HepG2 (cell line): ENCODE results near the gene ABTB2. TPM values are rescaled to one million over a fixed set of nuclear protein-coding genes. Genes with fewer than 3 reads are reported as not detected.

Experiments used
- AGO1 ChIP-seq: fragments of 200-400 bp; formaldehyde crosslinking; IDR thresholded peaks from 2 replicates; pipeline ENCODE4 v1.6.1; 2017; ENCODE audit warnings: mild to moderate bottlenecking, low read depth, low read length, moderate library complexity; ENCODE audit not compliant: poor library complexity, severe bottlenecking
- BCL6 ChIP-seq: IDR thresholded peaks from 2 replicates; pipeline ENCODE4 v1.6.1; 2016; ENCODE audit warnings: missing genetic modification reagents, missing compliant biosample characterization
- BRCA1 ChIP-seq: sonication (generic); formaldehyde crosslinking; IDR thresholded peaks from 2 replicates; pipeline ENCODE4 v1.4.0; 2020; ENCODE audit warnings: missing genetic modification reagents
- CEBPB ChIP-seq: IDR thresholded peaks from 2 replicates; pipeline ENCODE4 v1.6.1; 2011; ENCODE audit warnings: low read depth, low read length, improper control_type of control experiment, borderline replicate concordance
- CEBPG ChIP-seq: IDR thresholded peaks from 2 replicates; pipeline ENCODE4 v1.6.1; 2016
- E2F5 ChIP-seq: sonication (generic); formaldehyde crosslinking; conservative IDR thresholded peaks from 2 replicates; pipeline ENCODE4 v1.4.0; 2020; ENCODE audit warnings: missing genetic modification reagents
- FOXA1 ChIP-seq, 2 experiments: fragments of 450-650 bp in 1 of 2; sonication (generic) in 1 of 2; formaldehyde crosslinking in 1 of 2; IDR thresholded peaks; 2 replicates each; pipeline versions ENCODE4 v1.4.0 to v1.6.1; 2016 to 2020; ENCODE audit warnings: missing genetic modification reagents in 1 of 2
- HINFP ChIP-seq: sonication (generic); formaldehyde crosslinking; IDR thresholded peaks from 2 replicates; pipeline ENCODE4 v1.4.0; 2020; ENCODE audit warnings: low read depth, mild to moderate bottlenecking, missing genetic modification reagents
- HNRNPUL1 ChIP-seq: fragments of 200-400 bp; formaldehyde crosslinking; IDR thresholded peaks from 2 replicates; pipeline ENCODE4 v1.6.1; 2017; ENCODE audit warnings: low read depth, mild to moderate bottlenecking, low read length, moderate library complexity
- JARID2 ChIP-seq: sonication (generic); formaldehyde crosslinking; IDR thresholded peaks from 2 replicates; pipeline ENCODE4 v1.8.1; 2023; ENCODE audit warnings: missing genetic modification reagents, inconsistent platforms; ENCODE audit not compliant: insufficient replicate concordance
- MEF2D ChIP-seq: sonication (generic); formaldehyde crosslinking; IDR thresholded peaks from 2 replicates; pipeline ENCODE4 v1.5.1; 2020; ENCODE audit warnings: mild to moderate bottlenecking, missing genetic modification reagents
- MEIS2 ChIP-seq: sonication (generic); formaldehyde crosslinking; IDR thresholded peaks from 2 replicates; pipeline ENCODE4 v1.9.0; 2021; ENCODE audit warnings: mild to moderate bottlenecking, missing genetic modification reagents
- PRDM10 ChIP-seq: sonication (generic); formaldehyde crosslinking; IDR thresholded peaks from 2 replicates; pipeline ENCODE4 v1.4.0; 2020; ENCODE audit warnings: low read depth, missing genetic modification reagents
- SMC3 ChIP-seq: IDR thresholded peaks from 2 replicates; pipeline ENCODE4 v1.6.1; 2011; ENCODE audit warnings: low read length, improper control_type of control experiment
- ZNF44 ChIP-seq: sonication (generic); formaldehyde crosslinking; IDR thresholded peaks from 2 replicates; pipeline ENCODE4 v1.5.1; 2020; ENCODE audit warnings: mild to moderate bottlenecking, missing genetic modification reagents
- ZNF510 ChIP-seq: sonication (generic); formaldehyde crosslinking; IDR thresholded peaks from 2 replicates; pipeline ENCODE4 v1.4.0; 2020; ENCODE audit warnings: low read depth, mild to moderate bottlenecking, missing genetic modification reagents
- polyA plus RNA-seq, 8 experiments: library from polyadenylated mRNA; depleted of rRNA in 3 of 8; stranded (reverse) in 7 of 8; unstranded in 1 of 8; fragments of >200 nt; fragmentation: Illumina TruSeq in 4 of 8; extraction: Trizol in 4 of 8; gene quantifications; 2 replicates each; pipeline versions ENCODE4 v1.2.1 to v1.2.3, GENCODE V29; 2011 to 2016; ENCODE audit warnings: low read depth in 4 of 8, missing spikeins in 1 of 8, mixed read lengths in 1 of 8; ENCODE audit not compliant: insufficient read depth in 1 of 8
- total RNA-seq, 5 experiments: library from RNA; depleted of rRNA; stranded (reverse); fragments of >200 nt; fragmentation: Illumina TruSeq; extraction: Trizol; gene quantifications; 2 replicates each; pipeline ENCODE4 v1.2.3, GENCODE V29; 2016; ENCODE audit warnings: low read depth in 1 of 5

ABTB2 gene
- total and polyA plus RNA-seq, 2 of the 13 experiments (the other 11 are each of a cell fraction or from before 2014, with no cell fraction given), result 5.1 to 15.4 TPM

- no peak for TF ChIP-seq PRDM10 (CRISPR knock-in tag)
- TF ChIP-seq E2F5 (CRISPR knock-in tag), result no peak
- no peak for TF ChIP-seq HINFP
- TF ChIP-seq MEIS2 (CRISPR knock-in tag), result no peak
- TF ChIP-seq ZNF44, result no peak
- TF ChIP-seq ZNF510 (CRISPR knock-in tag), result no peak
- TF ChIP-seq CEBPB, result peak; percentile 34; the same call in 1 of the 2 replicates
- TF ChIP-seq HNRNPUL1, result no peak
- no peak for TF ChIP-seq SMC3
- no peak for TF ChIP-seq AGO1
- no peak for TF ChIP-seq BRCA1 (CRISPR knock-in tag)
- TF ChIP-seq FOXA1 (IDR thresholded peaks at IDR 0.05), result no peak
- TF ChIP-seq FOXA1 (CRISPR knock-in tag; IDR thresholded peaks at IDR 0.05), result peak; percentile 13; the same call in 1 of the 2 replicates
- TF ChIP-seq CEBPG, result peak; percentile 48
- TF ChIP-seq JARID2, result no peak
- TF ChIP-seq MEF2D (CRISPR knock-in tag), result no peak
- TF ChIP-seq BCL6 (CRISPR knock-in tag), result 0 out of 2 replicates have a peak, but pooled peaks have one; percentile 14
These were observed 40.8 kb downstream of the ABTB2 start (continued) for GRCh38 chr11:34317036-34317360.
